Panc1 (cell line): ENCODE data around the gene KCNH1.

Source experiments
- POLR2AphosphoS5 ChIP-seq: IDR thresholded peaks from 2 replicates; pipeline ENCODE4 v1.6.1; 2012; ENCODE audit warnings: mild to moderate bottlenecking, low read depth, low read length, moderate library complexity
- TF ChIP-seq, protein P1 (sequence below): fragments of 450-650 bp; IDR thresholded peaks from 2 replicates; pipeline ENCODE4 v1.5.1; 2017; ENCODE audit warnings: mild to moderate bottlenecking

DNA sequence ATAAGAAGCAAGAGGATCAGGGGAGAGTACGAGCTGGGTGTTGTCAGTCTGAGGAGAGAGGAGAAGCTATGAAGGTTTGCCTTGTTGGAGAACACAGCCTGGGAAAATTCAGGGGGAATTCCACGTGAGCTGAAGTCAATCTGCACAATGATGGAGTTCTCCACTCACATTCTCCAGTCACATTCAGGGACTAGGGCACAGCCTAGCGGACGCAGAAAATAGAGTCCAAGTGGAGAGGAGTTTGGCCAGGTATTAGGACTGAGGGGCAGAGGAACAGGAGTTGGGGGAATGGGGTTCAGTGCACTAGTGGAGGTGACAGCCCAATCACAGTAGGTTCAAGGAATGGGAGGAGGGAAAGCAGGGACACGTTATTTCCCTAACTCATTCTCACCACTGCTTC is 124.0 kb downstream of the KCNH1 start:
- TF ChIP-seq, protein P1, sequence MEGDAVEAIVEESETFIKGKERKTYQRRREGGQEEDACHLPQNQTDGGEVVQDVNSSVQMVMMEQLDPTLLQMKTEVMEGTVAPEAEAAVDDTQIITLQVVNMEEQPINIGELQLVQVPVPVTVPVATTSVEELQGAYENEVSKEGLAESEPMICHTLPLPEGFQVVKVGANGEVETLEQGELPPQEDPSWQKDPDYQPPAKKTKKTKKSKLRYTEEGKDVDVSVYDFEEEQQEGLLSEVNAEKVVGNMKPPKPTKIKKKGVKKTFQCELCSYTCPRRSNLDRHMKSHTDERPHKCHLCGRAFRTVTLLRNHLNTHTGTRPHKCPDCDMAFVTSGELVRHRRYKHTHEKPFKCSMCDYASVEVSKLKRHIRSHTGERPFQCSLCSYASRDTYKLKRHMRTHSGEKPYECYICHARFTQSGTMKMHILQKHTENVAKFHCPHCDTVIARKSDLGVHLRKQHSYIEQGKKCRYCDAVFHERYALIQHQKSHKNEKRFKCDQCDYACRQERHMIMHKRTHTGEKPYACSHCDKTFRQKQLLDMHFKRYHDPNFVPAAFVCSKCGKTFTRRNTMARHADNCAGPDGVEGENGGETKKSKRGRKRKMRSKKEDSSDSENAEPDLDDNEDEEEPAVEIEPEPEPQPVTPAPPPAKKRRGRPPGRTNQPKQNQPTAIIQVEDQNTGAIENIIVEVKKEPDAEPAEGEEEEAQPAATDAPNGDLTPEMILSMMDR = no peak
- no peak for TF ChIP-seq POLR2AphosphoS5
